ENCODE measurements around the gene ITGBL1. TPM values are rescaled to one million over a fixed set of nuclear protein-coding genes. Genes with fewer than 3 reads are reported as not detected.

ITGBL1 gene
- total and polyA plus RNA-seq, 2 of the 13 experiments (the other 11 are each of a cell fraction or from before 2014, with no cell fraction given): 0.02 TPM; not detected in 1

DNA sequence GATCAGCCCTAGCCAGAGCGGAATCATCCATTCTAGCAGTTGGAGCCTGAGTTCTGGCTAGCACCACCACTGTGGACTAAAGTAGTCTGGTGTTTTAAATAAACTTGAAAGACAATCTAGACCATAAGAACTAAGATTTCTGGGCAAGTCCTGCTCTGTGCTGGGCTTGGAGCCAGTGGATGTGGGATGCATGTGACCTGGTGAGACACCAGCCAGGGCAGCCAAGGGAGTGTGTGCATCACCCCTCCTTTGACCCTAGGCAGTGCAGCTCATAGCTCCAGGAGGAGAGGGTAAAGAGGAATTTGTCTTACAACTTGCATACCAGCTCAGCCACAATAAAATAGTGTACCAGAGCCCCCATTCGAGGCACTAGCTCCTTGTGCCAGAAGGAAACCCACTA lies 21.0 kb downstream of the ITGBL1 start (continued):
- TF ChIP-seq, protein P1, sequence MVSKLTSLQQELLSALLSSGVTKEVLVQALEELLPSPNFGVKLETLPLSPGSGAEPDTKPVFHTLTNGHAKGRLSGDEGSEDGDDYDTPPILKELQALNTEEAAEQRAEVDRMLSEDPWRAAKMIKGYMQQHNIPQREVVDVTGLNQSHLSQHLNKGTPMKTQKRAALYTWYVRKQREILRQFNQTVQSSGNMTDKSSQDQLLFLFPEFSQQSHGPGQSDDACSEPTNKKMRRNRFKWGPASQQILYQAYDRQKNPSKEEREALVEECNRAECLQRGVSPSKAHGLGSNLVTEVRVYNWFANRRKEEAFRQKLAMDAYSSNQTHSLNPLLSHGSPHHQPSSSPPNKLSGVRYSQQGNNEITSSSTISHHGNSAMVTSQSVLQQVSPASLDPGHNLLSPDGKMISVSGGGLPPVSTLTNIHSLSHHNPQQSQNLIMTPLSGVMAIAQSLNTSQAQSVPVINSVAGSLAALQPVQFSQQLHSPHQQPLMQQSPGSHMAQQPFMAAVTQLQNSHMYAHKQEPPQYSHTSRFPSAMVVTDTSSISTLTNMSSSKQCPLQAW (CRISPR knock-in tag; IDR thresholded peaks at IDR 0.05): no peak
- TF ChIP-seq, protein P2, sequence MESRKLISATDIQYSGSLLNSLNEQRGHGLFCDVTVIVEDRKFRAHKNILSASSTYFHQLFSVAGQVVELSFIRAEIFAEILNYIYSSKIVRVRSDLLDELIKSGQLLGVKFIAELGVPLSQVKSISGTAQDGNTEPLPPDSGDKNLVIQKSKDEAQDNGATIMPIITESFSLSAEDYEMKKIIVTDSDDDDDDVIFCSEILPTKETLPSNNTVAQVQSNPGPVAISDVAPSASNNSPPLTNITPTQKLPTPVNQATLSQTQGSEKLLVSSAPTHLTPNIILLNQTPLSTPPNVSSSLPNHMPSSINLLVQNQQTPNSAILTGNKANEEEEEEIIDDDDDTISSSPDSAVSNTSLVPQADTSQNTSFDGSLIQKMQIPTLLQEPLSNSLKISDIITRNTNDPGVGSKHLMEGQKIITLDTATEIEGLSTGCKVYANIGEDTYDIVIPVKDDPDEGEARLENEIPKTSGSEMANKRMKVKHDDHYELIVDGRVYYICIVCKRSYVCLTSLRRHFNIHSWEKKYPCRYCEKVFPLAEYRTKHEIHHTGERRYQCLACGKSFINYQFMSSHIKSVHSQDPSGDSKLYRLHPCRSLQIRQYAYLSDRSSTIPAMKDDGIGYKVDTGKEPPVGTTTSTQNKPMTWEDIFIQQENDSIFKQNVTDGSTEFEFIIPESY (CRISPR knock-in tag; IDR thresholded peaks at IDR 0.05): no peak
- TF ChIP-seq HMGA1 (CRISPR knock-in tag; conservative IDR thresholded peaks at IDR 0.05) (no peak), PHF5A (CRISPR knock-in tag; IDR thresholded peaks at IDR 0.05; ENCODE audit: low read depth, unreplicated experiment) (no peak), SMARCC2 (IDR thresholded peaks at IDR 0.05) (no peak)
- TF ChIP-seq, protein P3, sequence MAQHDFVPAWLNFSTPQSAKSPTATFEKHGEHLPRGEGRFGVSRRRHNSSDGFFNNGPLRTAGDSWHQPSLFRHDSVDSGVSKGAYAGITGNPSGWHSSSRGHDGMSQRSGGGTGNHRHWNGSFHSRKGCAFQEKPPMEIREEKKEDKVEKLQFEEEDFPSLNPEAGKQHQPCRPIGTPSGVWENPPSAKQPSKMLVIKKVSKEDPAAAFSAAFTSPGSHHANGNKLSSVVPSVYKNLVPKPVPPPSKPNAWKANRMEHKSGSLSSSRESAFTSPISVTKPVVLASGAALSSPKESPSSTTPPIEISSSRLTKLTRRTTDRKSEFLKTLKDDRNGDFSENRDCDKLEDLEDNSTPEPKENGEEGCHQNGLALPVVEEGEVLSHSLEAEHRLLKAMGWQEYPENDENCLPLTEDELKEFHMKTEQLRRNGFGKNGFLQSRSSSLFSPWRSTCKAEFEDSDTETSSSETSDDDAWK (CRISPR knock-in tag; IDR thresholded peaks at IDR 0.05): no peak
- TF ChIP-seq, protein P4, sequence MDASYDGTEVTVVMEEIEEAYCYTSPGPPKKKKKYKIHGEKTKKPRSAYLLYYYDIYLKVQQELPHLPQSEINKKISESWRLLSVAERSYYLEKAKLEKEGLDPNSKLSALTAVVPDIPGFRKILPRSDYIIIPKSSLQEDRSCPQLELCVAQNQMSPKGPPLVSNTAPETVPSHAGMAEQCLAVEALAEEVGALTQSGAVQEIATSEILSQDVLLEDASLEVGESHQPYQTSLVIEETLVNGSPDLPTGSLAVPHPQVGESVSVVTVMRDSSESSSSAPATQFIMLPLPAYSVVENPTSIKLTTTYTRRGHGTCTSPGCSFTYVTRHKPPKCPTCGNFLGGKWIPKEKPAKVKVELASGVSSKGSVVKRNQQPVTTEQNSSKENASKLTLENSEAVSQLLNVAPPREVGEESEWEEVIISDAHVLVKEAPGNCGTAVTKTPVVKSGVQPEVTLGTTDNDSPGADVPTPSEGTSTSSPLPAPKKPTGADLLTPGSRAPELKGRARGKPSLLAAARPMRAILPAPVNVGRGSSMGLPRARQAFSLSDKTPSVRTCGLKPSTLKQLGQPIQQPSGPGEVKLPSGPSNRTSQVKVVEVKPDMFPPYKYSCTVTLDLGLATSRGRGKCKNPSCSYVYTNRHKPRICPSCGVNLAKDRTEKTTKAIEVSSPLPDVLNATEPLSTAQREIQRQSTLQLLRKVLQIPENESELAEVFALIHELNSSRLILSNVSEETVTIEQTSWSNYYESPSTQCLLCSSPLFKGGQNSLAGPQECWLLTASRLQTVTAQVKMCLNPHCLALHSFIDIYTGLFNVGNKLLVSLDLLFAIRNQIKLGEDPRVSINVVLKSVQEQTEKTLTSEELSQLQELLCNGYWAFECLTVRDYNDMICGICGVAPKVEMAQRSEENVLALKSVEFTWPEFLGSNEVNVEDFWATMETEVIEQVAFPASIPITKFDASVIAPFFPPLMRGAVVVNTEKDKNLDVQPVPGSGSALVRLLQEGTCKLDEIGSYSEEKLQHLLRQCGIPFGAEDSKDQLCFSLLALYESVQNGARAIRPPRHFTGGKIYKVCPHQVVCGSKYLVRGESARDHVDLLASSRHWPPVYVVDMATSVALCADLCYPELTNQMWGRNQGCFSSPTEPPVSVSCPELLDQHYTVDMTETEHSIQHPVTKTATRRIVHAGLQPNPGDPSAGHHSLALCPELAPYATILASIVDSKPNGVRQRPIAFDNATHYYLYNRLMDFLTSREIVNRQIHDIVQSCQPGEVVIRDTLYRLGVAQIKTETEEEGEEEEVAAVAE (CRISPR knock-in tag; IDR thresholded peaks at IDR 0.05; ENCODE audit: borderline replicate concordance): no peak

Measured in HepG2 (cell line).